Activated naive CD4-positive, alpha-beta T cell treated with anti-CD3 and anti-CD28 coated beads, Interleukin-2, amount 50 U/mL, for 72 hours (primary cell): ENCODE measurements around the gene KRTAP4-9. TPM values are rescaled to one million over a fixed set of nuclear protein-coding genes. Genes with fewer than 3 reads are reported as not detected.
"Not testable (repeated sequence)": the region's sequence is repeated elsewhere in the genome, so short reads cannot be mapped to it uniquely, and the experiment has no call there.

Source experiments
- ATAC-seq, 2 donors: fragments of 150-1000 bp; cut with Tn5 transposase; 2 replicates each; pipeline ENCODE4 v1.10.0; 2021; ENCODE audit warnings: mild to moderate bottlenecking in 2 of 2, moderate library complexity in 2 of 2
- DNase-seq, 2 donors: peaks; one replicate each; pipeline ENCODE4 v3.0.0; 2021 to 2022; ENCODE audit warnings: low spot score in 2 of 2
- H3K27ac Mint-ChIP-seq, 2 donors: one replicate each; pipeline ENCODE4 v1.8.0; 2022; ENCODE audit warnings: mild to moderate bottlenecking in 2 of 2, mixed read lengths in 2 of 2
- H3K36me3 Mint-ChIP-seq, 2 donors: one replicate each; pipeline ENCODE4 v1.8.0; 2022; ENCODE audit warnings: mixed read lengths in 2 of 2
- H3K9me3 Mint-ChIP-seq, 2 donors: one replicate each; pipeline ENCODE4 v1.8.0; 2022; ENCODE audit warnings: mixed read lengths in 2 of 2
- total RNA-seq, 2 donors: library from RNA; stranded (reverse); gene quantifications; one replicate each; pipeline ENCODE4 v1.2.3, GENCODE V29; 2022

The KRTAP4-9 gene
- not detected for total RNA-seq

GRCh38 chr17:41105347-41105746, at the start of gene KRTAP4-9:
Gene KRTAP4-9, plus strand, starts transcription at chr17:41105389. Its CDS starts 0 bp downstream, at chr17:41105389.
- not testable (repeated sequence) for H3K9me3 Mint-ChIP-seq, H3K36me3 Mint-ChIP-seq, ATAC-seq, DNase-seq
- peak within 1 kb of the TSS in 1 of 2 donors; percentile 82 for H3K27ac Mint-ChIP-seq

GRCh38 chr17:41057547-41057946, 47.6 kb upstream of the KRTAP4-9 start:
- H3K27ac Mint-ChIP-seq = no peak overlapping the region
- ATAC-seq = no peak
- H3K36me3 Mint-ChIP-seq = peaks cover 0 to 4% of the 10 kb centered on the region in 2 donors
- H3K9me3 Mint-ChIP-seq = peaks cover 3 to 8% of the 10 kb centered on the region in 2 donors
- DNase-seq = no peak

GRCh38 chr17:41058741-41059140, 46.4 kb upstream of the KRTAP4-9 start:
- DNase-seq (no peak), ATAC-seq (no peak)
- H3K36me3 Mint-ChIP-seq = peaks cover 0 to 4% of the 10 kb centered on the region in 2 donors
- peaks cover 3 to 5% of the 10 kb centered on the region in 2 donors for H3K9me3 Mint-ChIP-seq
- H3K27ac Mint-ChIP-seq = no peak overlapping the region

- not testable (repeated sequence) for H3K27ac Mint-ChIP-seq, ATAC-seq
Observed at GRCh38 chr17:41059276-41060051, 45.7 kb upstream of the KRTAP4-9 start.

GRCh38 chr17:41060052-41060604, 45.1 kb upstream of the KRTAP4-9 start, which contains the start of gene KRTAP2-3:
Gene KRTAP2-3, minus strand, starts transcription at chr17:41060114. Its CDS starts 64 bp downstream, at chr17:41060050.
- Mint-ChIP-seq H3K9me3 (peaks cover 3 to 5% of the 10 kb centered on the region in 2 donors), H3K27ac (no peak within 1 kb of the TSS), H3K36me3 (peaks cover 0 to 4% of the 10 kb centered on the region in 2 donors)
- ATAC-seq (no peak), DNase-seq (no peak)

More at GRCh38 chr17:41059276-41060051, 45.7 kb upstream of the KRTAP4-9 start:
- not testable (repeated sequence) for DNase-seq, H3K36me3 Mint-ChIP-seq, H3K9me3 Mint-ChIP-seq

GRCh38 chr17:41061964-41062363, 43.2 kb upstream of the KRTAP4-9 start:
- ATAC-seq = no peak
- Mint-ChIP-seq H3K9me3 (peaks cover 3 to 5% of the 10 kb centered on the region in 2 donors), H3K27ac (no peak overlapping the region), H3K36me3 (peaks cover 0 to 4% of the 10 kb centered on the region in 2 donors)
- no peak for DNase-seq

- H3K9me3 Mint-ChIP-seq = no peaks in the 10 kb centered on the region
- no peaks in the 10 kb centered on the region for H3K36me3 Mint-ChIP-seq
- no peak for DNase-seq
- ATAC-seq = no peak
- no peak overlapping the region for H3K27ac Mint-ChIP-seq
Observed at GRCh38 chr17:41063449-41063848, 41.7 kb upstream of the KRTAP4-9 start.

GRCh38 chr17:41064301-41064700, 40.9 kb upstream of the KRTAP4-9 start:
- ATAC-seq (no peak), DNase-seq (no peak)
- H3K27ac Mint-ChIP-seq = no peak overlapping the region
- no peaks in the 10 kb centered on the region for H3K36me3 Mint-ChIP-seq
- H3K9me3 Mint-ChIP-seq = no peaks in the 10 kb centered on the region

- not testable (repeated sequence) for H3K9me3 Mint-ChIP-seq, DNase-seq, ATAC-seq, H3K27ac Mint-ChIP-seq, H3K36me3 Mint-ChIP-seq
Observed at GRCh38 chr17:41065016-41065689, 40.0 kb upstream of the KRTAP4-9 start.

GRCh38 chr17:41065829-41066624, 39.2 kb upstream of the KRTAP4-9 start, which contains the start of gene KRTAP2-4:
Gene KRTAP2-4, minus strand, starts transcription at chr17:41065879. Its CDS starts 34 bp downstream, at chr17:41065845.
- ATAC-seq = peak in 1 of 2 donors; percentile 72

GRCh38 chr17:41067281-41067680, 37.9 kb upstream of the KRTAP4-9 start:
- no peak overlapping the region for H3K27ac Mint-ChIP-seq
- DNase-seq (no peak), ATAC-seq (no peak)
- no peaks in the 10 kb centered on the region for H3K36me3 Mint-ChIP-seq
- no peaks in the 10 kb centered on the region for H3K9me3 Mint-ChIP-seq

More at GRCh38 chr17:41065829-41066624, 39.2 kb upstream of the KRTAP4-9 start, which contains the start of gene KRTAP2-4:
- Mint-ChIP-seq H3K27ac (no peak within 1 kb of the TSS), H3K36me3 (no peaks in the 10 kb centered on the region), H3K9me3 (no peaks in the 10 kb centered on the region)
- no peak for DNase-seq

- Mint-ChIP-seq H3K9me3 (no peaks in the 10 kb centered on the region), H3K36me3 (no peaks in the 10 kb centered on the region), H3K27ac (no peak overlapping the region)
- no peak for DNase-seq
- ATAC-seq = no peak
Observed at GRCh38 chr17:41069031-41069430, 36.2 kb upstream of the KRTAP4-9 start.

- DNase-seq (no peak), ATAC-seq (no peak)
- no peak overlapping the region for H3K27ac Mint-ChIP-seq
- no peaks in the 10 kb centered on the region for H3K36me3 Mint-ChIP-seq
- no peaks in the 10 kb centered on the region for H3K9me3 Mint-ChIP-seq
Observed at GRCh38 chr17:41071606-41072360, 33.4 kb upstream of the KRTAP4-9 start.

- no peaks in the 10 kb centered on the region for H3K9me3 Mint-ChIP-seq
- no peak for ATAC-seq
- H3K27ac Mint-ChIP-seq = no peak overlapping the region
- no peaks in the 10 kb centered on the region for H3K36me3 Mint-ChIP-seq
- no peak for DNase-seq
Observed at GRCh38 chr17:41073676-41074075, 31.5 kb upstream of the KRTAP4-9 start.

- Mint-ChIP-seq H3K9me3 (no peaks in the 10 kb centered on the region), H3K36me3 (no peaks in the 10 kb centered on the region), H3K27ac (no peak overlapping the region)
- no peak for ATAC-seq
- DNase-seq = no peak
Observed at GRCh38 chr17:41076788-41077187, 28.4 kb upstream of the KRTAP4-9 start.

- ATAC-seq (no peak), DNase-seq (no peak)
- H3K9me3 Mint-ChIP-seq = no peaks in the 10 kb centered on the region
- H3K36me3 Mint-ChIP-seq = no peaks in the 10 kb centered on the region
- no peak overlapping the region for H3K27ac Mint-ChIP-seq
Observed at GRCh38 chr17:41082626-41083025, 22.6 kb upstream of the KRTAP4-9 start.
